Kidney (tissue), 14 donors: Measurements from ENCODE around the gene RPL10. TPM values are rescaled to one million over a fixed set of nuclear protein-coding genes. Genes with fewer than 3 reads are reported as not detected.

ENCODE experiments used
- DNase-seq, 5 donors: peaks; one replicate each; pipeline ENCODE4 v3.0.0-alpha.2; 2013 to 2020
- FAIRE-seq: peaks from 2 replicates; lab custom pipeline; 2012; peaks lifted over from hg19 to GRCh38; lab: Jason Lieb, UNC
- H3K27ac ChIP-seq, 2 donors: one replicate each; pipeline ENCODE4 v1.7.0; 2013; ENCODE audit warnings: low read depth in 2 of 2, low read length in 2 of 2, inconsistent platforms in 1 of 2
- H3K27me3 ChIP-seq: one replicate; pipeline ENCODE4 v1.7.1; 2013; ENCODE audit warnings: low read length, inconsistent platforms; ENCODE audit not compliant: control insufficient read depth, insufficient read depth
- H3K36me3 ChIP-seq, 3 donors: one replicate each; pipeline versions ENCODE4 v1.7.0 to v1.7.1; 2013; ENCODE audit warnings: low read length in 3 of 3, control low read depth in 1 of 3, inconsistent platforms in 1 of 3; ENCODE audit not compliant: insufficient read depth in 3 of 3, control insufficient read depth in 2 of 3
- H3K4me1 ChIP-seq, 3 donors: one replicate each; pipeline versions ENCODE4 v1.7.0 to v1.7.1; 2013; ENCODE audit warnings: low read length in 3 of 3, inconsistent platforms in 1 of 3, low read depth in 1 of 3; ENCODE audit not compliant: control insufficient read depth in 2 of 3, insufficient read depth in 2 of 3
- H3K4me3 ChIP-seq, 3 donors: one replicate each; pipeline versions ENCODE4 v1.7.0 to v1.8.1; 2013; ENCODE audit warnings: low read length in 3 of 3, control low read depth in 1 of 3, inconsistent platforms in 1 of 3
- H3K9ac ChIP-seq, 3 donors: one replicate each; pipeline versions ENCODE4 v1.7.0 to v1.7.1; 2013; ENCODE audit warnings: low read length in 3 of 3, control low read depth in 1 of 3, inconsistent platforms in 1 of 3
- H3K9me3 ChIP-seq, 3 donors: one replicate each; pipeline versions ENCODE4 v1.7.0 to v1.7.1; 2013; ENCODE audit warnings: low read length in 3 of 3, control low read depth in 1 of 3, inconsistent platforms in 1 of 3; ENCODE audit not compliant: control insufficient read depth in 2 of 3, insufficient read depth in 1 of 3
- CTCF ChIP-seq: IDR thresholded peaks from 3 replicates; pipeline ENCODE4 v1.5.1; 2012; ENCODE audit warnings: mild to moderate bottlenecking, moderate library complexity, borderline replicate concordance; ENCODE audit not compliant: insufficient read depth; ENCODE audit errors: extremely low read depth
- intact Hi-C: fragments of 100-400 bp; cut with DNase I; formaldehyde crosslinking; loops from one replicate; pipeline ENCODE4 v1.11.1; 2022
- polyA plus RNA-seq: library from polyadenylated mRNA; stranded (reverse); fragments of 350-450 nt; fragmentation: Illumina TruSeq; extraction: RNeasy Lipid Tissue Mini Kit (QIAGEN cat#74804); gene quantifications from one replicate; pipeline ENCODE4 v1.2.3, GENCODE V29; 2014; ENCODE audit warnings: low read depth, low replicate concordance; ENCODE audit not compliant: insufficient read depth
- total RNA-seq: library from RNA; stranded (reverse); fragmentation: NEBNext Ultra II Directional; extraction: Animal tissue kit (Norgen Biotek cat#: 25700); gene quantifications from one replicate; pipeline ENCODE4 v1.2.1, GENCODE V29; 2021
- donor health status: control.
- donor health status: control.
- donor health status: control.
- donor health status: control.
- donor health status: control.
- donor health status: DM: yes; HTN: yes; CAD: no.
- donor health status: Normal renal cell carcinoma (clear cell type).

Gene RPL10
- total and polyA plus RNA-seq, 2 donors from 2014 or later: 2,684 to 2,858 TPM

GRCh38 chrX:154363706-154364439 lies 34.3 kb upstream of the RPL10 start:
- Histone ChIP-seq H3K27ac (no peak overlapping the region), H3K9me3 (no peaks in the 10 kb centered on the region), H3K9ac (no peak overlapping the region), H3K27me3 (no peaks in the 10 kb centered on the region), H3K4me3 (no peak overlapping the region), H3K4me1 (peaks cover 0 to 4% (median 0%) of the 10 kb centered on the region in 3 donors), H3K36me3 (peaks cover 2 to 25% (median 7%) of the 10 kb centered on the region in 3 donors)
- FAIRE-seq: no peak
- DNase-seq: no peak
- intact Hi-C loops: no loop called here
- TF ChIP-seq CTCF: no peak

GRCh38 chrX:154365052-154365600 lies 33.1 kb upstream of the RPL10 start:
- TF ChIP-seq CTCF: no peak
- FAIRE-seq (no peak), DNase-seq (no peak)
- Histone ChIP-seq H3K27ac (no peak overlapping the region), H3K4me1 (peaks cover 0 to 4% (median 0%) of the 10 kb centered on the region in 3 donors), H3K4me3 (no peak overlapping the region), H3K9ac (no peak overlapping the region), H3K9me3 (no peaks in the 10 kb centered on the region), H3K36me3 (peaks cover 2 to 20% (median 3%) of the 10 kb centered on the region in 3 donors), H3K27me3 (no peaks in the 10 kb centered on the region)
- intact Hi-C loops: no loop called here

- no peak for FAIRE-seq
These were observed 32.0 kb upstream of the RPL10 start for GRCh38 chrX:154365997-154366665.

More at GRCh38 chrX:154365997-154366665, 32.0 kb upstream of the RPL10 start:
- Histone ChIP-seq H3K4me3 (no peak overlapping the region), H3K27ac (no peak overlapping the region), H3K9me3 (no peaks in the 10 kb centered on the region), H3K4me1 (peaks cover 0 to 4% (median 0%) of the 10 kb centered on the region in 3 donors), H3K9ac (no peak overlapping the region), H3K27me3 (no peaks in the 10 kb centered on the region), H3K36me3 (peaks cover 2 to 20% (median 3%) of the 10 kb centered on the region in 3 donors)
- no peak for DNase-seq
- no peak for TF ChIP-seq CTCF
- intact Hi-C loops: no loop called here
